HCT116 (cell line): ENCODE results near the gene DCTN4. TPM values are rescaled to one million over a fixed set of nuclear protein-coding genes. Genes with fewer than 3 reads are reported as not detected.

ENCODE experiments used
- ATAC-seq: fragments of 200-7000 bp; cut with Tn5 transposase; 2 replicates; pipeline ENCODE4 v1.9.1; 2020; ENCODE audit warnings: mild to moderate bottlenecking, moderate library complexity
- BruUV-seq: library from RNA; stranded (reverse); fragments of 400-500 nt; replicated peaks from 2 replicates; lab custom pipeline; 2021; lab: Mats Ljungman, UMichigan
- CTCF ChIA-PET: fragments of 300-600 bp; sonication (Branson Sonifier 250); formaldehyde crosslinking; loops from one replicate; lab custom pipeline; 2021; ENCODE audit warnings: antibody characterized with exemption; lab: Charles Lee
- POLR2A ChIA-PET: fragments of 300-600, 350-600 bp; sonication (Branson Sonifier 250); formaldehyde crosslinking; loops from one replicate; lab custom pipeline; 2021; ENCODE audit warnings: antibody characterized with exemption; lab: Charles Lee
- RAD21 ChIA-PET, 2 experiments: fragments of 300-600 bp; sonication (Branson Sonifier 250); formaldehyde crosslinking; loops; one replicate each; lab custom pipeline; 2023; ENCODE audit warnings: low total read pairs in 2 of 2; ENCODE audit not compliant: uncharacterized antibody in 2 of 2, unreplicated experiment in 2 of 2, low non-redundant PET in 1 of 2; lab: Charles Lee
- DNase-seq: peaks from one replicate; pipeline ENCODE4 v3.0.0-alpha.2; 2010; ENCODE audit warnings: low read depth, low spot score
- H2AFZ ChIP-seq: fragments of 200-600 bp; shearing (Covaris generic), sonication (generic); 2 replicates; pipeline ENCODE4 v1.6.1; 2017; ENCODE audit warnings: low read depth, mixed run types, mixed read lengths, antibody characterized with exemption, low read length; ENCODE audit not compliant: poor library complexity, severe bottlenecking
- H3K27ac ChIP-seq: 2 replicates; pipeline ENCODE4 v1.5.1; 2012; ENCODE audit warnings: low read depth, low read length
- H3K27me3 ChIP-seq: fragments of 200-600 bp; sonication (generic); 2 replicates; pipeline ENCODE4 v1.6.1; 2016; ENCODE audit warnings: mixed run types, low read length, mixed read lengths; ENCODE audit not compliant: insufficient read depth
- H3K36me3 ChIP-seq, 2 experiments: fragments of 200-500 bp in 1 of 2; fragments of 200-600 bp in 1 of 2; sonication (Bioruptor generic) in 1 of 2; sonication (generic) in 1 of 2; 2 replicates each; pipeline versions ENCODE4 v1.5.1 to v1.6.1; 2014 to 2016; ENCODE audit warnings: low read length in 2 of 2, inconsistent platforms in 1 of 2, mixed read lengths in 1 of 2, mixed run types in 1 of 2; ENCODE audit not compliant: insufficient read depth in 2 of 2, control insufficient read depth in 1 of 2
- H3K4me1 ChIP-seq, 2 experiments: fragments of 200-600 bp in 1 of 2; sonication (generic) in 1 of 2; 2 replicates each; pipeline versions ENCODE4 v1.5.1 to v1.6.1; 2012 to 2017; ENCODE audit warnings: low read length in 2 of 2, inconsistent platforms in 1 of 2, mild to moderate bottlenecking in 1 of 2, mixed read lengths in 1 of 2, mixed run types in 1 of 2, moderate library complexity in 1 of 2; ENCODE audit not compliant: insufficient read depth in 2 of 2, control insufficient read depth in 1 of 2
- H3K4me2 ChIP-seq: fragments of 200-600 bp; sonication (generic); 2 replicates; pipeline ENCODE4 v1.6.1; 2017; ENCODE audit warnings: mixed run types, low read length, mixed read lengths
- H3K4me3 ChIP-seq, 2 experiments: fragments of 200-600 bp in 1 of 2; sonication (generic) in 1 of 2; replicated peaks in 1 of 2; 2 replicates each; pipeline ENCODE4 v1.5.1; 2011 to 2016; ENCODE audit warnings: low read length in 2 of 2, control low read depth in 1 of 2, low read depth in 1 of 2, mild to moderate bottlenecking in 1 of 2, mixed read lengths in 1 of 2, mixed run types in 1 of 2
- H3K79me2 ChIP-seq: fragments of 200-600 bp; sonication (generic); 2 replicates; pipeline ENCODE4 v1.6.1; 2017; ENCODE audit warnings: mild to moderate bottlenecking, mixed run types, low read length, moderate library complexity, mixed read lengths; ENCODE audit not compliant: insufficient read depth
- H3K9ac ChIP-seq: fragments of 200-600 bp; sonication (generic); 2 replicates; pipeline ENCODE4 v1.6.1; 2016; ENCODE audit warnings: low read length, mixed read lengths
- H3K9me2 ChIP-seq: fragments of 200-600 bp; sonication (generic), shearing (Covaris generic); 2 replicates; pipeline ENCODE4 v1.6.1; 2017; ENCODE audit warnings: mixed run types, mild to moderate bottlenecking, moderate library complexity; ENCODE audit not compliant: insufficient read depth
- H3K9me3 ChIP-seq, 2 experiments: fragments of 200-500 bp in 1 of 2; fragments of 200-600 bp in 1 of 2; sonication (Bioruptor generic) in 1 of 2; sonication (generic) in 1 of 2; 2 replicates each; pipeline ENCODE4 v1.6.1; 2014 to 2017; ENCODE audit warnings: low read length in 2 of 2, mixed read lengths in 2 of 2, inconsistent platforms in 1 of 2, low read depth in 1 of 2, mild to moderate bottlenecking in 1 of 2, mixed run types in 1 of 2, moderate library complexity in 1 of 2; ENCODE audit not compliant: control insufficient read depth in 1 of 2, insufficient read depth in 1 of 2
- H4K20me1 ChIP-seq: fragments of 200-600 bp; sonication (generic), shearing (Covaris generic); 2 replicates; pipeline ENCODE4 v1.6.1; 2017; ENCODE audit warnings: mixed run types, mild to moderate bottlenecking, moderate library complexity; ENCODE audit not compliant: insufficient read depth
- CTCF ChIP-seq, 3 experiments: fragments of 200-600 bp in 1 of 3; sonication (generic) in 1 of 3; IDR thresholded peaks in 2 of 3; conservative IDR thresholded peaks in 1 of 3; 2 replicates each; pipeline ENCODE4 v1.5.1; 2012 to 2017; ENCODE audit warnings: low read depth in 2 of 3, low read length in 2 of 3, antibody characterized with exemption in 1 of 3, borderline replicate concordance in 1 of 3, control low read depth in 1 of 3, mild to moderate bottlenecking in 1 of 3, mixed read lengths in 1 of 3, mixed run types in 1 of 3, moderate library complexity in 1 of 3; ENCODE audit not compliant: insufficient read depth in 1 of 3
- EGR1 ChIP-seq: IDR thresholded peaks from 2 replicates; pipeline ENCODE4 v1.6.1; 2012; ENCODE audit warnings: low read depth
- EZH2phosphoT487 ChIP-seq: fragments of 200-600 bp; IDR thresholded peaks from 2 replicates; pipeline ENCODE4 v1.6.1; 2018; ENCODE audit warnings: antibody characterized with exemption, borderline replicate concordance
- JUND ChIP-seq: IDR thresholded peaks from 2 replicates; pipeline ENCODE4 v1.6.1; 2012
- POLR2AphosphoS5 ChIP-seq: IDR thresholded peaks from 2 replicates; pipeline ENCODE4 v1.6.1; 2011; ENCODE audit warnings: mild to moderate bottlenecking, low read depth, low read length, moderate library complexity
- RAD21 ChIP-seq: IDR thresholded peaks from 2 replicates; pipeline ENCODE4 v1.6.1; 2012; ENCODE audit warnings: low read depth, mild to moderate bottlenecking
- SP1 ChIP-seq: IDR thresholded peaks from 2 replicates; pipeline ENCODE4 v1.6.1; 2012; ENCODE audit warnings: low read depth
- SRF ChIP-seq: IDR thresholded peaks from 2 replicates; pipeline ENCODE4 v1.6.1; 2012; ENCODE audit warnings: low read depth
- ZBTB33 ChIP-seq: IDR thresholded peaks from 2 replicates; pipeline ENCODE4 v1.6.1; 2011; ENCODE audit warnings: mild to moderate bottlenecking, low read length, moderate library complexity; ENCODE audit not compliant: insufficient replicate concordance; ENCODE audit errors: extremely low read depth
- ZFX ChIP-seq: fragments of 450-650 bp; IDR thresholded peaks from 2 replicates; pipeline ENCODE4 v1.6.1; 2017
- ZNF274 ChIP-seq: fragments of 200-500 bp; sonication (Bioruptor generic); IDR thresholded peaks from 2 replicates; pipeline ENCODE4 v1.6.1; 2014; ENCODE audit warnings: mild to moderate bottlenecking, low read depth, low read length, inconsistent platforms
- intact Hi-C: fragments of 100-400 bp; cut with micrococcal nuclease; formaldehyde crosslinking; loops from 2 replicates; pipeline ENCODE4 v1.10.0; 2022
- total RNA-seq: library from RNA; stranded (reverse); gene quantifications from one replicate; pipeline ENCODE4 v1.2.1, GENCODE V29; 2021; ENCODE audit not compliant: unreplicated experiment

The DCTN4 gene
- total RNA-seq, 1 experiment from 2014 or later = 78.8 TPM

- Histone ChIP-seq H4K20me1 (no peaks in the 10 kb centered on the region), H3K4me2 (no peak overlapping the region), H3K4me1 (no peaks in the 10 kb centered on the region), H3K27ac (no peak overlapping the region), H3K9me2 (no peaks in the 10 kb centered on the region)
- intact Hi-C loops = no loop called here
- no peak for ATAC-seq
- POLR2A ChIA-PET = no interaction called here
- TF ChIP-seq EGR1 (no peak), RAD21 (no peak), POLR2AphosphoS5 (no peak), ZNF274 (no peak), ZBTB33 (no peak), SRF (no peak), ZFX (no peak), JUND (no peak), SP1 (no peak), CTCF (IDR thresholded peaks at IDR 0.05 in 2 of 3, conservative IDR thresholded peaks at IDR 0.05 in 1 of 3; ENCODE audit: borderline replicate concordance in 1 of 3, insufficient read depth in 1 of 3, low read depth in 2 of 3, low read length in 2 of 3) (no peak), EZH2phosphoT487 (no peak)
- TF ChIP-seq, all 23 proteins: peak for 0
- RAD21 ChIA-PET = no interaction called here
- CTCF ChIA-PET = no interaction called here
- Histone ChIP-seq H3K4me3 (no peak overlapping the region), H3K9ac (no peak overlapping the region), H3K79me2 (peaks cover 18% of the 10 kb centered on the region; the same call in 1 of the 2 replicates), H3K27me3 (no peaks in the 10 kb centered on the region), H3K9me3 (no peaks in the 10 kb centered on the region), H2AFZ (no peak overlapping the region), H3K36me3 (peaks cover 35 to 50% of the 10 kb centered on the region in 2 experiments)
- BruUV-seq = no TSS peak
- no peak for DNase-seq
Measured at GRCh38 chr5:150729859-150730258, 29.0 kb downstream of the DCTN4 start.
